Panc1 (cell line): ENCODE data around the gene DDX41. TPM values are rescaled to one million over a fixed set of nuclear protein-coding genes. Genes with fewer than 3 reads are reported as not detected.

Source experiments
- ATAC-seq: fragments of 200-7000 bp; cut with Tn5 transposase; 2 replicates; pipeline ENCODE4 v1.9.1; 2020; ENCODE audit warnings: mild to moderate bottlenecking, moderate library complexity
- BruUV-seq: library from RNA; stranded (reverse); fragments of 400-500 nt; replicated peaks from 2 replicates; lab custom pipeline; 2021; lab: Mats Ljungman, UMichigan
- CTCF ChIA-PET: fragments of 300-600 bp; sonication (Branson Sonifier 250); formaldehyde crosslinking; loops from one replicate; lab custom pipeline; 2022; ENCODE audit warnings: antibody characterized with exemption; lab: Charles Lee
- POLR2A ChIA-PET: fragments of 300-600 bp; sonication (Branson Sonifier 250); formaldehyde crosslinking; loops from one replicate; lab custom pipeline; 2022; ENCODE audit warnings: antibody characterized with exemption; lab: Charles Lee
- DNase-seq: peaks from one replicate; pipeline ENCODE4 v3.0.0-alpha.2; 2010; ENCODE audit warnings: low read depth, low spot score
- H3K27ac ChIP-seq: 2 replicates; pipeline ENCODE4 v1.5.1; 2011; ENCODE audit warnings: mild to moderate bottlenecking, low read length, inconsistent platforms
- H3K27me3 ChIP-seq: fragments of 200-500 bp; sonication (Bioruptor generic); 2 replicates; pipeline ENCODE4 v1.6.0; 2014; ENCODE audit warnings: low read length, inconsistent platforms; ENCODE audit not compliant: control insufficient read depth, insufficient read depth
- H3K36me3 ChIP-seq: fragments of 200-500 bp; sonication (Bioruptor generic); 2 replicates; pipeline ENCODE4 v1.5.1; 2014; ENCODE audit warnings: inconsistent platforms, mild to moderate bottlenecking, low read length, moderate library complexity; ENCODE audit not compliant: control insufficient read depth, insufficient read depth
- H3K4me1 ChIP-seq: 2 replicates; pipeline ENCODE4 v1.5.1; 2011; ENCODE audit warnings: inconsistent platforms, mild to moderate bottlenecking, low read length, moderate library complexity; ENCODE audit not compliant: control insufficient read depth, insufficient read depth
- H3K4me3 ChIP-seq, 2 experiments: 2 replicates each; pipeline ENCODE4 v1.5.1; 2011 to 2012; ENCODE audit warnings: low read depth in 2 of 2, low read length in 2 of 2, mild to moderate bottlenecking in 2 of 2, inconsistent platforms in 1 of 2, moderate library complexity in 1 of 2
- H3K9me3 ChIP-seq: fragments of 200-500 bp; sonication (Bioruptor generic); 2 replicates; pipeline ENCODE4 v1.5.1; 2014; ENCODE audit warnings: low read depth, mild to moderate bottlenecking, inconsistent platforms, low read length, moderate library complexity; ENCODE audit not compliant: control insufficient read depth, insufficient read depth
- POLR2AphosphoS5 ChIP-seq: IDR thresholded peaks from 2 replicates; pipeline ENCODE4 v1.6.1; 2012; ENCODE audit warnings: mild to moderate bottlenecking, low read depth, low read length, moderate library complexity
- REST ChIP-seq, 2 experiments: IDR thresholded peaks; 2 replicates each; pipeline ENCODE4 v1.6.1; 2011 to 2012; ENCODE audit warnings: low read depth in 2 of 2, control low read depth in 1 of 2, low read length in 1 of 2, mild to moderate bottlenecking in 1 of 2, moderate library complexity in 1 of 2; ENCODE audit not compliant: insufficient read depth in 1 of 2
- SIN3A ChIP-seq: IDR thresholded peaks from 2 replicates; pipeline ENCODE4 v1.6.1; 2012; ENCODE audit warnings: low read depth, mild to moderate bottlenecking, low read length, moderate library complexity, borderline replicate concordance; ENCODE audit not compliant: insufficient read depth
- TCF7L2 ChIP-seq: IDR thresholded peaks from 2 replicates; pipeline ENCODE4 v1.6.1; 2011; ENCODE audit warnings: mild to moderate bottlenecking, low read depth, low read length, inconsistent platforms
- in situ Hi-C: cut with HindIII; loops from 2 replicates; pipeline ENCODE4 v1.10.0; 2016; ENCODE audit warnings: low sequenced_read_pairs, low pct_unique_long_range_greater_than_20kb
- intact Hi-C: fragments of 100-400 bp; cut with micrococcal nuclease; formaldehyde crosslinking; loops from one replicate; pipeline ENCODE4 v1.10.0; 2022; ENCODE audit not compliant: unreplicated experiment
- total RNA-seq: library from RNA; stranded (reverse); gene quantifications from one replicate; pipeline ENCODE4 v1.2.1, GENCODE V29; 2021; ENCODE audit not compliant: unreplicated experiment
- TF ChIP-seq, protein P1 (sequence below): fragments of 450-650 bp; IDR thresholded peaks from 2 replicates; pipeline ENCODE4 v1.5.1; 2017; ENCODE audit warnings: mild to moderate bottlenecking

Gene DDX41
- total RNA-seq, 1 experiment from 2014 or later: 111 TPM

- no peaks in the 10 kb centered on the region for H3K27me3 ChIP-seq
- peaks cover 3% of the 10 kb centered on the region; the same call in 1 of the 2 replicates for H3K4me1 ChIP-seq
- H3K36me3 ChIP-seq: no peaks in the 10 kb centered on the region
- DNase-seq (no peak), ATAC-seq (no peak)
- in situ Hi-C loops: no loop called here
- H3K27ac ChIP-seq: no peak overlapping the region
- no TSS peak for BruUV-seq
- no peak for TF ChIP-seq REST (IDR thresholded peaks at IDR 0.05; ENCODE audit: insufficient read depth in 1 of 2, low read depth in 2 of 2, low read length in 1 of 2)
- TF ChIP-seq TCF7L2: no peak
- no peaks in the 10 kb centered on the region for H3K9me3 ChIP-seq
- ChIA-PET CTCF (interaction anchor here (0.7 kb wide), 1 partner anchor 125 kb away, joined by 4 read pairs; no protein-coding TSS in a partner anchor), POLR2A (no interaction called here)
- H3K4me3 ChIP-seq: no peak overlapping the region
- intact Hi-C loops: no loop called here
Measured at GRCh38 chr5:177502886-177503285, 13.9 kb downstream of the DDX41 start.

DNA sequence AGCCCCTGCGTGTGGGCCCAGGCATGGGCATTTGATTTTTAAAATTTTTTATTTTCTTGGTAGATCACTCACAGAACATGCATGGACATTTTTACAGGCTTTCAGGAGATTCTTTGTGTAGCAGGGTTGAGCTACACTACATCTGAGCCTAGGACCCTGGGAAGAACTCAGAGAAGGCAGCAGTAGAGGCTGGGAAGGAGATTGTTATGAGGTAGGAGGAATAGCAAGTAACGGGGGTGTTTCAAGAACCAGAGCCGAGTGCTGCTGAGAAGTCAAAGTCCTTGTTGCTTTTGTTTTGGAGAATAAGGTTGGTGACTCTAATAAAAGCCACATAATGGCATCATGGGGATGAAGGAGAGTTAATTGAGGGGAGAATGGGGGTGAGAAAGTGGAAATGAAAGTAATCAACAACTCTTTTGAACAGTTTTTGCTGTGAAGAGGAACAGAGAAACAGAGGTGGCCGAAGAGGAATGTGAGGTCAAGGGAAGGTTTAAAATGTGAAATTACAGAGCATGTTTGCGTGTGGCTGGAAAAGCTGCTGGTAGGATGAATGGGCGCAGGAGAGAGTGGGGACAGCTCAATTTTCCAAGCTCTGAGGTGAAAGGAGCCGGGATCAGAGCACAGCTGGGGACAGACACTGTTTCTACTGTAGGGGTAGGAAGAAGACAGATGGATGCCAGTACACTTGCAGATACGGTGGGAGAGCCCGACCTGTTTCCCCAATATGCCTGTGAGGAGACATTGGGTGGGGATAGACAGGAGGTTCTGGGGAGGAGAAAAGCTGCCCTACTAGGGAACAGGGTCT is 14.7 kb downstream of the DDX41 start:
- DNase-seq: no peak
- POLR2A ChIA-PET: no interaction called here
- peaks cover 3% of the 10 kb centered on the region; the same call in 1 of the 2 replicates for H3K4me1 ChIP-seq
- BruUV-seq: no TSS peak
- H3K36me3 ChIP-seq: no peaks in the 10 kb centered on the region
- CTCF ChIA-PET: interaction anchor here (1.5 to 1.8 kb wide), 3 partner anchors 10 to 112 kb away, joined by 5 to 9 read pairs (median 7); no protein-coding TSS in a partner anchor
- intact Hi-C loops (no loop called here), in situ Hi-C loops (no loop called here)
- TF ChIP-seq SIN3A: no peak
- no peak for TF ChIP-seq POLR2AphosphoS5
- no peak for TF ChIP-seq TCF7L2
- no peak for TF ChIP-seq REST (IDR thresholded peaks at IDR 0.05; ENCODE audit: insufficient read depth in 1 of 2, low read depth in 2 of 2, low read length in 1 of 2)
- TF ChIP-seq, protein P1, sequence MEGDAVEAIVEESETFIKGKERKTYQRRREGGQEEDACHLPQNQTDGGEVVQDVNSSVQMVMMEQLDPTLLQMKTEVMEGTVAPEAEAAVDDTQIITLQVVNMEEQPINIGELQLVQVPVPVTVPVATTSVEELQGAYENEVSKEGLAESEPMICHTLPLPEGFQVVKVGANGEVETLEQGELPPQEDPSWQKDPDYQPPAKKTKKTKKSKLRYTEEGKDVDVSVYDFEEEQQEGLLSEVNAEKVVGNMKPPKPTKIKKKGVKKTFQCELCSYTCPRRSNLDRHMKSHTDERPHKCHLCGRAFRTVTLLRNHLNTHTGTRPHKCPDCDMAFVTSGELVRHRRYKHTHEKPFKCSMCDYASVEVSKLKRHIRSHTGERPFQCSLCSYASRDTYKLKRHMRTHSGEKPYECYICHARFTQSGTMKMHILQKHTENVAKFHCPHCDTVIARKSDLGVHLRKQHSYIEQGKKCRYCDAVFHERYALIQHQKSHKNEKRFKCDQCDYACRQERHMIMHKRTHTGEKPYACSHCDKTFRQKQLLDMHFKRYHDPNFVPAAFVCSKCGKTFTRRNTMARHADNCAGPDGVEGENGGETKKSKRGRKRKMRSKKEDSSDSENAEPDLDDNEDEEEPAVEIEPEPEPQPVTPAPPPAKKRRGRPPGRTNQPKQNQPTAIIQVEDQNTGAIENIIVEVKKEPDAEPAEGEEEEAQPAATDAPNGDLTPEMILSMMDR: no peak
- ATAC-seq: no peak
- no peaks in the 10 kb centered on the region for H3K27me3 ChIP-seq
- no peak overlapping the region for H3K27ac ChIP-seq
- H3K9me3 ChIP-seq: no peaks in the 10 kb centered on the region
- H3K4me3 ChIP-seq: no peak overlapping the region
